ENCODE data around the gene CA9.

CA9 gene

DNA sequence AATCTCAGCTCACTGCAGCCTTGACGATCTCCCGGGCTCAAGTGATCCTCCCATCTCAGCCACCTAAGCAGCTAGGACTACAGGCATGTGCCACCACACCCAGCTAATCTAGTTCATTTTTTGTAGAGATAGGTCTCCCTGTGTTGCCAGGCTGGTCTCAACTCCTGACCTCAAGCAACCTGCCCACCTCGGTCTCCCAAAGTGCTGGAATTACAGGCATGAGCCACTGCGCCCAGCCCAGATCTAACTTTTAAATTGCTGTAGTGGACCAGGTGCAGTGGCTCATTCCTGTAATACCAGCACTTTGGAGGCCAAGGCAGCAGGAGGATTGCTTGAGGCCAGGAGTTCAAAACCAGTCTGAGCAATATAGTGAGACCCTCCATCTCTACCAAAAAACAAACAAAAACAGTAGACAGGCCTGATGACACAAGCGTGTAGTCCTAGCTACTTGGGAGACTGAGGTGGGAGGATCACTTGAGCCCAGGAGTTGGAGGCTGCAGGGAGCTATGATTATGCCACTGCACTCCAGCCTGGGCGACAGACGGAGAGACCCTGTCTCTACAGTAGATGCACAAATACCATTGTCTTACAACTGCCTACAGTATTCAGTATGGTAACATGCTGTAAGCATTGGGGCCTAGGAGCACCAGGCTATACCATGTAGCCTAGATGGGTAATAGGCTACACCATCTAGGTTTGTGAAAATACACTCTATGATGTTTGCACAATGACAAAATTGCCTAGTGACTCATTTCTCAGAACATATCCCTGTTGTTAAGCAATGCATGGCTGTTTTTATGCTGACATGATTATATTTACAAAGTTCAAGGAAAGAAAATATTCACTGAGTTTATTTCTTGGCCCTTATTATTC is 21.5 kb upstream of the CA9 start:
- DNase-seq = peak; percentile 84

DNA sequence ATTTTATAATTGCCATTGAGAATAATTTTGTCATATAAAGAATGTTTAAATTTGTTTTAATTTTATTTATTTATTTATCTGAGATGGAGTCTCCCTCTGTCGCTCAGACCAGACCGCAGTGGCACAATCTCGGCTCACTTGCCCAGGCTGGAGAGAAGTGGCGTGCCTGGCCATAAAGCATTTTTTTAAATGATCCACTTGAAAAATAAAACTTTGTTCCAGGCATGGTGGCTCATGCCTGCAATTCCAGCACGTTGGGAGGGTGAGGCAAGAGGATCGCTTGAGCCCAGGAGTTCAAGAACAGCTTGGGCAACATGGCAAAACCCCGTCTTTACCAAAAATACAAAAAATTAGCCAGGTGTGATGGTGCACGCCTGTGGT is 20.9 kb upstream of the CA9 start:
- DNase-seq = peak; percentile 56

- no peak for DNase-seq
Measured at GRCh38 chr9:35653611-35654010, 20.1 kb upstream of the CA9 start.

- DNase-seq = peak; percentile 44
Measured at GRCh38 chr9:35656348-35656747, 17.4 kb upstream of the CA9 start.

GRCh38 chr9:35656831-35657545 is 16.7 kb upstream of the CA9 start:
- DNase-seq = peak; percentile 86

- DNase-seq = peak; percentile 99
Measured at GRCh38 chr9:35657546-35658136, 16.1 kb upstream of the CA9 start, which contains the start of gene RMRP. RMRP (minus strand) TSS chr9:35658019.

DNA sequence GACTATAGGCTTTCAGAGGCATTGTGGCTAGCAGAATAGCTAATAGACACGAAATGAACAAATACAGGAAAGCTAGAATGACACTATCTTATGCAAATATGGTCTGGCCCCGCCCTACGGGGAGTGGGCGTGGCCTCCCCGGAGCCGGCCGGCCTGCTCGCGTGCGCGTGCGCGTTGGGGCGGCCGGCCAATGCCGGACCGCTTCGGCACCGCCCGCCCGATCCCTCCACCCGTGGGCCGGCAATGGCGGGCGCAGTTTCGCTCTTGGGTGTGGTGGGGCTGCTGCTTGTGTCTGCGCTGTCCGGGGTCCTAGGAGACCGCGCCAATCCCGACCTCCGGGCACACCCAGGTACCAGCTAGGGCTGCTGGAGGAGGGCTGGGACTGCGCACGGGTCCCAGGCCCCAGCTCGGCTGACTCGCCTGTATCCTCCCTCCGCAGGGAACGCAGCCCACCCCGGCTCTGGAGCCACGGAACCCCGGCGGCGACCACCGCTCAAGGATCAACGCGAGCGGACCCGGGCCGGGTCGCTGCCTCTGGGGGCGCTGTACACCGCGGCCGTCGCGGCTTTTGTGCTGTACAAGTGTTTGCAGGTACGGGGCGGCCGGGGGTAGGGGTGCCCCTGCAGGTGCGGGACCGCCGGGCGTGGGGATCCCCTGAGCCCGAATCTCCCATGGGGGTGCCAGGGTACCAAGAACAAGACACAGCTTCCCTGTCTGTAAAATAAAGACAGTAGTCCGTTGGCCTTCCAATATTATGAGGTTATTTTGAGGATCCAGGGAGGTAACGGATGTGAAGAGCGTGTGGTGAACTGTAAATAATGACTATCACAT is 15.4 kb upstream of the CA9 start, which contains the start of gene CCDC107:
TSS of gene CCDC107 (plus strand) at position 156 of the 831 bp plus-strand sequence. CDS start at position 244, 88 bp downstream.
- DNase-seq = peak; percentile 83

GRCh38 chr9:35658968-35659220 is 14.8 kb upstream of the CA9 start:
- peak; percentile 68 for DNase-seq

DNA sequence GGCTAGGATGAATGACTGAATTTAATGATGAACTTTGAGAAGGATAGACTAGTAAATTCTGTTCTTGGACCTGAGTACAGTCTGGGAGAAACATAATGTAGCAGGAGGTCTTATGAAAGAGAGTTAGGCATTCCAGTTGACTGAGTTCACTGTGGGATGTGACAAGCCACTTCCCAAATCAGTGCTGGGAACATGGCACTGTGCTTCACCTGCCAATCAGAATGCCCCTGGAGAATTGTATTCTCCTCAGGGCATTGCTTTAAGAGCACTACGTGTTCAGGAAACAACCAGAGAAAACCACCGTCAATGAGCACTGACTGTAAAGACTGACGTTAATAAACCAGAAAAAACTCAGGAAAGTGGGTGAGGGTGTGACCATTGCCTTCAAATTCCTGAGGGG is 14.4 kb upstream of the CA9 start:
- DNase-seq = peak; percentile 6

DNA sequence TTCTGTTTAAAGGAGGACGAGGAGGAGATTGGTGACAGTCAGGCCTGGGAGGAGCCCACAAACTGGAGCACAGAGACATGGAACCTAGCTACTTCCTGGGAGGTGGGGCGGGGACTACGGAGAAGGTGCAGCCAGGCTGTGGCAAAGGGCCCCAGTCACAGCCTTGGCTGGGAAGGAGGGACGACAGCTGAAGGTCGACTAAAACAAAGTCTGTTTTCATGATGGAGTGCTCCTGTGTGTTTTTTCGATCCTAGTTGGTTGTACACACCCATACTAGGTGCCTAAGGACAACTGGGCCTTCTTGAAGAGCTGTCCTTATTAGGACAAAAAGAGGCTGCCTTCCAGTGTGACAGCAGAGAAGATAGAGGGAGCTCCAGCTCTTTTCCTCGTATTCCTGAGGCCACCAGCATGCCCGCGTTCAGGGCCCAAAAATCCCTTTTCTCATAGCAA is 12.7 kb upstream of the CA9 start:
- DNase-seq = peak; percentile 53

- no peak for DNase-seq
Measured at GRCh38 chr9:35661756-35662350, 11.9 kb upstream of the CA9 start.

- DNase-seq = no peak
Measured at GRCh38 chr9:35662437-35662836, 11.3 kb upstream of the CA9 start.

- DNase-seq = peak; percentile 93
Measured at GRCh38 chr9:35664531-35665470, 8.9 kb upstream of the CA9 start, which contains the start of gene ARHGEF39. ARHGEF39 (minus strand) TSS chr9:35665195; CDS start chr9:35665169, 26 bp downstream.

GRCh38 chr9:35665471-35665818 is 8.3 kb upstream of the CA9 start:
- DNase-seq = no peak

DNA sequence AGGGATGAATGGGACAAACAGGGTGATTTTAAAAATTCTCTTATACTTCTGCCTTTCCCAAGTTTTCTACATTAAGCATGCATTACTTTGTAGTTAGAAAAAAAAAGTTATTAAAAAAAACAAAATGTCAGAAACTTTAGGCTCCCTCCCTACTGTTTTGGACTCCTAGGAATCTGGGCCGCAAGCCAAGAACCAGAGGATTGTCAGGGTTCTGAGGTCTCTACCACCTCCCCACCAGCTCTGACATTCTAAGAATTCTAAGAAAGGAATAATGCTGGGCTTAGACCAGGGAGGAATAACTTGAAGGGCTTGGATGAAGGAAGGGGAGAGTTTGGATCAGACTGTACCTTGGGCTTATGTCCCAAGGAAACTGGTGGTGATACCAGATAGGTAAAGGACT is 7.7 kb upstream of the CA9 start:
- no peak for DNase-seq

- no peak for DNase-seq
Measured at GRCh38 chr9:35666549-35666948, 7.2 kb upstream of the CA9 start.

GRCh38 chr9:35667939-35668338 is 5.8 kb upstream of the CA9 start:
- DNase-seq = no peak

DNA sequence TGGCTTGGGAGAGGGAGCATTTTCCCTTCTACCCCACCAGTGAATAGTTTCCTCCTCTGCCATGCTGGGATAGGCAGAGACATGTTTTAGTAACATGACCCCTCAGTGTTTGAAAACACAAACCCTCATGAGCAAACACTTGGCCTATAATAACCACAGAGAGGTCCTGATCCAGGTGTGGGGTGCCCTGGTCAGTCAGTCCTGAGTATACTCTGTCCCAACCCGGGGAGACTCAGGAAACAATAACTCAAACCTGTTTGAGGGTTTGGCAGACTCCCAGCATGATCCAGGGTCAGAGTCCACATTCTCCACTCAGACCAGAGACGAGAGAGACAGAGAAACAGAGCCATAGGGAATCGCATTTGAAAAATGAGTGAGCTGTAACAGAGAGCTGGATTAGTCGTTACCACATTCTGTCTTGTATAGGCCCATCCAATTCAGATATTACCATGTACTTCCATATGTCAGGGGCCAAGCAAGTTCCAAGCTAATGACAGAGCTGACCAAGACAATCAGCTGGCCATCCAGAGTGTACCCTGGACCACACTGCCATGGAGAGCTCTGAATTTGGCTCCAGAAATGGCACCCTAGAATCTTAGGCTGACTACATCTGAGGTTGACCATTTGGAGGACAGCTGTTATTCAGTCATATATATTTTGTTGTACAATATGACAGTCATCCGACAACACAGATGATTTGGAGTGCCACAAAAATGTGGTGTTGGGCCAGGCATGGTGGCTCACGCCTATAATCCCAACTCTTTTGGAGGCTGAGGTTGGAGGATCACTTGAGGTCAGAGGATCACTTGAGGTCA is 4.2 kb upstream of the CA9 start:
- peak; percentile 93 for DNase-seq

- no peak for DNase-seq
Measured at GRCh38 chr9:35674025-35674361, 265 bp downstream of the CA9 start.

GRCh38 chr9:35675204-35675603 is 1.5 kb downstream of the CA9 start:
- DNase-seq = peak; percentile 15

All from DMS53 (cell line).